ENCODE results near the gene PITHD1. TPM values are rescaled to one million over a fixed set of nuclear protein-coding genes. Genes with fewer than 3 reads are reported as not detected.
A peak's percentile ranks its signal among the peaks of the same experiment; 100 is the strongest.
"Not testable (repeated sequence)": the region's sequence is repeated elsewhere in the genome, so short reads cannot be mapped to it uniquely, and the experiment has no call there.

The PITHD1 gene
- total RNA-seq, 1 experiment from 2014 or later: 78.9 TPM

DNA sequence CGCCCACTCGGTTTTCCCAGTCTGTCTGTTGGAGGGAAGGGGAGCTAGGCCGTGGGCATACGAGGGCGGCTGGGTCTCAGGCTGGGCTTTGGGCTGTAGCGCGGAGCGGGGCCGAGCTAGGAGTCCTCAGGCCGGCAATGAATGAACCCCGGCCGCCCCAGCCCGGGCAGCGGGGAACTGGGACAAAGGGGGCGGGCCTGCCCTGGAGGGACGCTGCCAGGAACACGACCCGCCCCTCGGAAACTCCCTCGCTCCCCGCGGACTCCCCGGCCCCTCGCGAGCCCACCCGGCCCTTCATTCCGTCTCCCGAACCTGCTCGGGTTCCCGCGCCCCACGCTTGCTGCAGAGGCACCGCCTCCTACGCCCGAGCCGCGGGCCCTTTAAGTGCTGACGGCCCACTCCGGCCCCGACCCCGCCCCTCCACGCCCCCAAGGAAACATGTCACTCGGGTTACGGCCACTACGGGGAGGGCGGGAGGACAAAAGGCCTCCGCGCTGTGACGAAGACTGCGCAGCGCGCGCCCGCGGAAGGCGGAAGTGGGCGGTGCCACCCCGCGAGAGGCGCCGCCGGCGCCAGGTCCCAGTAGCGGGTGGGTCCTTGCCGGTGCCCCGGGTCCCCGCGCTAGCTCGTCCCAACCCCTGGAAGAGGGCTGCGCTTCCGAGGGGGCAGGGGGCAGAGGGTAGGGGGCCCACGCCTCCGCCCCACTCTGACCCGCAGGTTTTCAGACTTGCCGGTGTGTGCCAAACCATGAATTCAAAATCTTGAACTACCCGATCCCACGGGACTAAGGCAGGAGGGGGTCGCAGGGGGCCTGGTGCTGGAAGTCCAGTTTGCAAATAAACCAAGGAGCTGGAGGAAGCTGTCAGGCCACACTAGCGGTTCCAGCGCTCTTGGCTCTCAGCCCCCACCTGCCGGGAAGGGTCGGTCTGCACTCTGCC, 22.5 kb downstream of the PITHD1 start, which contains the start of gene GALE:
Gene GALE (minus strand): TSS at position 355 of the 938 bp plus-strand sequence. CDS start 1,747 bp downstream, outside the sequence.
- no peak for TF ChIP-seq EZH2 (IDR thresholded peaks at IDR 0.05; ENCODE audit: borderline replicate concordance, low read depth, low read length, poor library complexity, severe bottlenecking)
- TF ChIP-seq, protein P1, sequence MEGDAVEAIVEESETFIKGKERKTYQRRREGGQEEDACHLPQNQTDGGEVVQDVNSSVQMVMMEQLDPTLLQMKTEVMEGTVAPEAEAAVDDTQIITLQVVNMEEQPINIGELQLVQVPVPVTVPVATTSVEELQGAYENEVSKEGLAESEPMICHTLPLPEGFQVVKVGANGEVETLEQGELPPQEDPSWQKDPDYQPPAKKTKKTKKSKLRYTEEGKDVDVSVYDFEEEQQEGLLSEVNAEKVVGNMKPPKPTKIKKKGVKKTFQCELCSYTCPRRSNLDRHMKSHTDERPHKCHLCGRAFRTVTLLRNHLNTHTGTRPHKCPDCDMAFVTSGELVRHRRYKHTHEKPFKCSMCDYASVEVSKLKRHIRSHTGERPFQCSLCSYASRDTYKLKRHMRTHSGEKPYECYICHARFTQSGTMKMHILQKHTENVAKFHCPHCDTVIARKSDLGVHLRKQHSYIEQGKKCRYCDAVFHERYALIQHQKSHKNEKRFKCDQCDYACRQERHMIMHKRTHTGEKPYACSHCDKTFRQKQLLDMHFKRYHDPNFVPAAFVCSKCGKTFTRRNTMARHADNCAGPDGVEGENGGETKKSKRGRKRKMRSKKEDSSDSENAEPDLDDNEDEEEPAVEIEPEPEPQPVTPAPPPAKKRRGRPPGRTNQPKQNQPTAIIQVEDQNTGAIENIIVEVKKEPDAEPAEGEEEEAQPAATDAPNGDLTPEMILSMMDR (conservative IDR thresholded peaks at IDR 0.05; ENCODE audit: low read depth, low read length): no peak
- H3K36me3 ChIP-seq (ENCODE audit: insufficient read depth, low read length, poor library complexity, severe bottlenecking): peaks cover 17% of the 10 kb centered on the region
- peak within 1 kb of the TSS; percentile 85 for H3K27ac ChIP-seq (ENCODE audit: low read depth, low read length, poor library complexity, severe bottlenecking)
- no TSS peak for BruUV-seq (replicated peaks)
- peaks cover 18% of the 10 kb centered on the region for H3K4me1 ChIP-seq (ENCODE audit: insufficient read depth, low read length, poor library complexity, severe bottlenecking)
- H3K9me3 ChIP-seq (ENCODE audit: low read depth, low read length, poor library complexity, severe bottlenecking): no peaks in the 10 kb centered on the region
- intact Hi-C loops (cut with micrococcal nuclease; ENCODE audit: unreplicated experiment): no loop called here
- ChIA-PET CTCF (interaction anchor here (0.5 to 1.4 kb wide), 4 partner anchors 9 to 30 kb away, joined by 3 to 5 read pairs (median 3); partner anchors contain the start of gene PITHD1), POLR2A (ENCODE audit: low non-redundant PET) (no interaction called here)
- peak within 1 kb of the TSS; percentile 79 for H3K4me3 ChIP-seq (ENCODE audit: low read depth, low read length, poor library complexity, severe bottlenecking)
- peak; percentile 98 for DNase-seq (ENCODE audit: low spot score)
- H3K27me3 ChIP-seq (replicated peaks; ENCODE audit: insufficient read depth, low read depth, low read length, poor library complexity): no peaks in the 10 kb centered on the region

DNA sequence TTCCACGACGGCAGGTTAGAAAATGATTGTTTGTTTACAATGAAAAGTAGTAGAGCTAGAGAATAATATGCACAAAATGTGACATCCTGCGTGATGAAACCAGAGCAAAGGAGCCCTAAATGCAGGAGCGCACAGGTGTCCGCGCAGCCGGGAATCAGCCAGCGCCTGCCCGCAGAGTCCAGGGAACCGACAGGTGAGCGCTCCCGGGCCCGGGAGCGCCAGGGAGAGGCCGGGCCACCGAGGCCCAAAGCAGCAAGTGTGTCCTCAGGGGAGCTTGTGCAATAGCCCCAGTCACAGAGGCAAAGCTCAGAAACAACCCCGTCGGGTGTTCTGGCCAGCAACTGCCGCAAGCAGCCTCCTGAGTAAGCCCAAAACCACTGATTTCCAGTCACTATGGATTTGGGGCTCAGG, 23.1 kb downstream of the PITHD1 start:
- intact Hi-C loops (cut with micrococcal nuclease; ENCODE audit: unreplicated experiment): no loop called here
- Histone ChIP-seq H3K27me3 (replicated peaks; ENCODE audit: insufficient read depth, low read depth, low read length, poor library complexity) (no peaks in the 10 kb centered on the region), H3K27ac (ENCODE audit: low read depth, low read length, poor library complexity, severe bottlenecking) (peak overlapping the region; percentile 85), H3K4me1 (ENCODE audit: insufficient read depth, low read length, poor library complexity, severe bottlenecking) (peaks cover 18% of the 10 kb centered on the region), H3K9me3 (ENCODE audit: low read depth, low read length, poor library complexity, severe bottlenecking) (no peaks in the 10 kb centered on the region), H3K4me3 (ENCODE audit: low read depth, low read length, poor library complexity, severe bottlenecking) (peak overlapping the region; percentile 79), H3K36me3 (ENCODE audit: insufficient read depth, low read length, poor library complexity, severe bottlenecking) (peaks cover 12% of the 10 kb centered on the region)
- BruUV-seq (replicated peaks): no TSS peak
- DNase-seq (ENCODE audit: low spot score): no peak
- TF ChIP-seq EZH2 (IDR thresholded peaks at IDR 0.05; ENCODE audit: borderline replicate concordance, low read depth, low read length, poor library complexity, severe bottlenecking): no peak
- TF ChIP-seq, protein P1 (conservative IDR thresholded peaks at IDR 0.05; ENCODE audit: low read depth, low read length): no peak
- ChIA-PET POLR2A (ENCODE audit: low non-redundant PET) (no interaction called here), CTCF (interaction anchor here (1.4 kb wide), 1 partner anchor 8 kb away, joined by 3 read pairs; no protein-coding TSS in a partner anchor)

DNA sequence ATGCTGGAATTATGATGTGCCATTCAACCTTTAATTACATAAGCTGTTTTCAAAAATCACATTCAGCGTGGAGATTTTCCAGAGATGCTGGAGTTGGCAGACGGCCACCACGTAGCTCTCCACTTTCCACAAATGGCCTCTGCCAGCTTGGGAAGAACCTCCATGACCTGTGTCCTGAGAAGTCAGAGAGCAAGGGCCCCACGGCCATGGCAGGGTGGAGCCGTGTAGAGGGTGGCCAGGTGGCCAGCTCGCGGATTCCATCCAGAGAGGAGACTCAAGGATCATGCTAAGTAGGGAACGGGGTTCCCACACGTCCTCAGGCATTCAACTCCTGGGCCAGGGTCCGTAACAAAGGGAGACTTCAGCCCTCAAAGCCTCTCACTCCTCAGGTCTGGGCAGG, 23.7 kb downstream of the PITHD1 start:
- H3K4me3 ChIP-seq (ENCODE audit: low read depth, low read length, poor library complexity, severe bottlenecking): no peak overlapping the region
- H3K36me3 ChIP-seq (ENCODE audit: insufficient read depth, low read length, poor library complexity, severe bottlenecking): peaks cover 7% of the 10 kb centered on the region
- no peaks in the 10 kb centered on the region for H3K9me3 ChIP-seq (ENCODE audit: low read depth, low read length, poor library complexity, severe bottlenecking)
- intact Hi-C loops (cut with micrococcal nuclease; ENCODE audit: unreplicated experiment): no loop called here
- no peak overlapping the region for H3K27ac ChIP-seq (ENCODE audit: low read depth, low read length, poor library complexity, severe bottlenecking)
- CTCF ChIA-PET: interaction anchor here (1.4 kb wide), 1 partner anchor 8 kb away, joined by 3 read pairs; no protein-coding TSS in a partner anchor
- TF ChIP-seq EZH2 (IDR thresholded peaks at IDR 0.05; ENCODE audit: borderline replicate concordance, low read depth, low read length, poor library complexity, severe bottlenecking): no peak
- TF ChIP-seq, protein P1 (conservative IDR thresholded peaks at IDR 0.05; ENCODE audit: low read depth, low read length): no peak
- no peaks in the 10 kb centered on the region for H3K27me3 ChIP-seq (replicated peaks; ENCODE audit: insufficient read depth, low read depth, low read length, poor library complexity)
- POLR2A ChIA-PET (ENCODE audit: low non-redundant PET): interaction anchor here (0.6 kb wide), 1 partner anchor 17 kb away, joined by 3 read pairs; no protein-coding TSS in a partner anchor
- BruUV-seq (replicated peaks): no TSS peak
- no peak for DNase-seq (ENCODE audit: low spot score)
- H3K4me1 ChIP-seq (ENCODE audit: insufficient read depth, low read length, poor library complexity, severe bottlenecking): peaks cover 18% of the 10 kb centered on the region

DNA sequence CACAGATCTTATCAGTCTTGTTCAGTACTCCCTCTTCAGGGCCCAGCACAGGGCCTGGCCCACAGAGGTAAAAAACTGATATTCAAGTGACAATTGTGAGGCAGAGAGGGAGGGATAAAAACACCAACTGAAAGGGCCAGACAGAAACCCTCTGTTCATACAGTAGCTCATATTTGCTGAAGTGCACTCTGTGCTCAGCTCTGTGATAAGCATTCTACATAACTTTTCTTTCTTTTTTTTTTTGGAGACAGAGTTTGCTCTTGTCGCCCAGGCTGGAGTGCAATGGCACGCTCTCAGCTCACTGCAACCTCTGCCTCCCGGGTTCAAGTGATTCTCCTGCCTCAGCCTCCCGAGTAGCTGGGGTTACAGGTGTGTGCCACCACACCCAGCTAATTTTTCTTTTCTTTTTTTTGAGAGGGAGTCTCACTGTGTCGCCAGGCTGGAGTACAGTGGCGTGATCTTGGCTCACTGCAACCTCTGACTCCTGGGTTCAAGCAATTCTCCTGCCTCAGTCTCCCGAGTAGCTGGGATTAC, 24.7 kb downstream of the PITHD1 start:
- ChIA-PET CTCF (interaction anchor here (0.5 kb wide), 1 partner anchor 59 kb away, joined by 4 read pairs; the partner anchor contains the start of gene ELOA), POLR2A (ENCODE audit: low non-redundant PET) (interaction anchor here (0.6 to 0.7 kb wide), 2 partner anchors 16 to 1046 kb away, joined by 3 read pairs; no protein-coding TSS in a partner anchor)
- H3K4me1 ChIP-seq (ENCODE audit: insufficient read depth, low read length, poor library complexity, severe bottlenecking): peaks cover 18% of the 10 kb centered on the region
- H3K36me3 ChIP-seq (ENCODE audit: insufficient read depth, low read length, poor library complexity, severe bottlenecking); H3K9me3 ChIP-seq (ENCODE audit: low read depth, low read length, poor library complexity, severe bottlenecking); H3K4me3 ChIP-seq (ENCODE audit: low read depth, low read length, poor library complexity, severe bottlenecking); DNase-seq (ENCODE audit: low spot score); BruUV-seq (replicated peaks); intact Hi-C loops (cut with micrococcal nuclease; ENCODE audit: unreplicated experiment); H3K27me3 ChIP-seq (replicated peaks; ENCODE audit: insufficient read depth, low read depth, low read length, poor library complexity); H3K27ac ChIP-seq (ENCODE audit: low read depth, low read length, poor library complexity, severe bottlenecking): not testable (repeated sequence)
